ES-I3 (cell line): Measurements from ENCODE around the gene OR14A2.
"Not testable (repeated sequence)": the region's sequence is repeated elsewhere in the genome, so short reads cannot be mapped to it uniquely, and the experiment has no call there.

Experiments
- H3K36me3 ChIP-seq: 2 replicates; pipeline ENCODE4 v1.6.1; 2013; ENCODE audit warnings: mild to moderate bottlenecking, low read length, control low read depth, moderate library complexity; ENCODE audit not compliant: insufficient read depth
- H3K4me1 ChIP-seq: 2 replicates; pipeline ENCODE4 v1.6.1; 2013; ENCODE audit warnings: mild to moderate bottlenecking, control low read depth, low read length; ENCODE audit not compliant: insufficient read depth
- H3K9ac ChIP-seq: 2 replicates; pipeline ENCODE4 v1.6.1; 2013; ENCODE audit warnings: low read depth, mild to moderate bottlenecking, low read length, moderate library complexity
- H3K9me3 ChIP-seq: 2 replicates; pipeline ENCODE4 v1.6.1; 2013; ENCODE audit warnings: mild to moderate bottlenecking, low read length, moderate library complexity; ENCODE audit not compliant: control insufficient read depth, insufficient read depth

OR14A2 gene

DNA sequence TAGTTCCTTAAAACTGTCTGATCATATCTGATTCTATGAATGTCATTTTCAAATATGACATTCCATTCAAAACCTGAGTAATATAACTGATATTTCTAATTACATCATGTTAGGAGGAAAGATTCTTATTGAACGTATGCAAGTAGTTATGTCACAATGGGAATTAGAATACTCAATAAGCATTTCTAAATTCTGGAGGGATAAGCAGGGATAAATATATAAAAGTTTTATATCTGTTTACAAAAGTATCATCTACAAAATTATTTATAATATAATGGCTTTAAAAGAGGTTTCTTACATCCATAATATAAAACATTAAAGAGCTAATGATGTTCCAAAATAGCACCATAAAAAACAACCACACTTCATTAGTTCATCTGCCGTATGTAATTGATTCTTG lies at the start of gene OR14A2:
OR14A2 (minus strand) TSS at position 101 of the 400 bp plus-strand sequence.
- H3K9ac ChIP-seq, result no peak within 1 kb of the TSS
- H3K36me3 ChIP-seq, result no peaks in the 10 kb centered on the region
- no peaks in the 10 kb centered on the region for H3K4me1 ChIP-seq
- H3K9me3 ChIP-seq, result no peaks in the 10 kb centered on the region

DNA sequence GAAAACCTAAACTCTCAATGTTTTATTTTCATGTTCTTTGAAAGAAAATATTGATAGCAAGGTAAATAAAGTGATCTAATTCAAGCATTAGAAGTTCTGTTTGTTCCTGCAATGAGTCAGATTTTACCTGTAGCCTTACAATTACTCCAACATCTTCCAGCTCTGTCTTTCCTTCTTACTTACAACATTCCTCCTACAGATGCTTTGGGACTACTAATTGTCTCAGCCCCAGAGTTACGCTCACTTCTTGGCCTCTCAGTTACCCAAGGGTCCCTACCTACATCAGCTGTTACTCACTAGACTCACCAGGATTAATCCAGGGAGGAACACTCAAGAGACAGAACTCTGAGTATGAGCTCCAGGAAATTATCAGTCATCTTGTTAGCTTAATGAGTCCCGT lies 49.6 kb upstream of the OR14A2 start:
- no peaks in the 10 kb centered on the region for H3K4me1 ChIP-seq
- 0 out of 2 replicates have a peak, but pooled peaks cover 3% of the 10 kb centered on the region for H3K9me3 ChIP-seq
- H3K36me3 ChIP-seq, result no peaks in the 10 kb centered on the region
- H3K9ac ChIP-seq, result no peak overlapping the region

DNA sequence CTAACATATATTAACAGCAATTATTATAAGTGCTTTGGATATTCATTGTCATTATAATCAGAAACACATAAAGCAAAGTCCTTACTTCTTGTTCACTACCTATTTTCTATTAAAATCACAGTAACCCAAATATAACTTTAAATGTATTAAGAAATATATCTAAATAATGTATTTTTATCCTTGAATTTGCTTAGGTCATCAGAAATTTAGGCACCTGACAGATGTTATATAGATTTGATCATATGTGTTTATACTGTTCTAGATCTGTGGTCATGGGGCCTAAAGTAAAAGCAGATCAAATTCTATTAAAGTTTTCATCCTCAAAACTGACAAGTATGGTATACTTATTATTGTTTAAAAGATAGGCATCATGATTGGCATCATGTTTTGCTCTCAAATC lies 21.7 kb upstream of the OR14A2 start:
- Histone ChIP-seq H3K9ac (no peak overlapping the region), H3K4me1 (no peaks in the 10 kb centered on the region), H3K36me3 (no peaks in the 10 kb centered on the region), H3K9me3 (no peaks in the 10 kb centered on the region)

DNA sequence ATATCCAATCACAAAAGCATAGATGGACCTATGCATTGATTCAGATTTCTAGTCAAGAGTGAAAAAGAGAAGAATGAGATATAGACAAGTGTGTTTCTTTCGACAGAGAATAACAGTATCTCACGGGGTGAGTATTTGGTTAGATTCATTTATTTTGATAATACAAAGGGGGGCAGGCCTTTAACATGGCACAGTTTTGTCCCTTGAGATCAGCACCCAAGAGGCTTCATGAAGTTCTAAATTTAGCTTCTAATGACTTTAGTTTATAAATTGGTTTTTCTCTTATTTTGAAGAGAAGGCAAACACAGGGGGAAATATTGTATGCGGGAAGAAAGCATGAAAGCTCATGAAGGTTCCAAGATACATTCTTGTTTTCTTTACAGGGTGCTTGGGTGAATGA lies 12.5 kb upstream of the OR14A2 start, which contains the start of gene OR1C1:
OR1C1 (minus strand) TSS at position 101 of the 400 bp plus-strand sequence. CDS start 2,150 bp downstream, outside the sequence.
- Histone ChIP-seq H3K9ac (no peak within 1 kb of the TSS), H3K9me3 (no peaks in the 10 kb centered on the region), H3K36me3 (no peaks in the 10 kb centered on the region), H3K4me1 (no peaks in the 10 kb centered on the region)

DNA sequence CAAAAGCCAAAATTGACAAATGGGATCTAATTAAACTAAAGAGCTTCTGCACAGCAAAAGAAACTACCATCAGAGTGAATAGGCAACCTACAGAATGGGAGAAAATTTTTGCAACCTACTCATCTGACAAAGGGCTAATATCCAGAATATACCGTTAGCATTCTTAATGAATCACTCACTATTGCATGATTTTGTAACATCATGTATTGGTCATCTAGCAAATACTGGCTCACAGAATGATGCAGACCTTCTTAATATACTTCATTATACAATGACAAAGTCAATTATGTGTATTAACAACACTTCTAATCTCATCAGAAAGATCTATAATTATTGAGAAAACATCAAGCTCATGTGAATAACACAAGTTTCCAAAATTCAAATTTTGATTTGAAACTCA lies 6.4 kb upstream of the OR14A2 start:
- H3K4me1 ChIP-seq, H3K36me3 ChIP-seq, H3K9me3 ChIP-seq, H3K9ac ChIP-seq: not testable (repeated sequence)

DNA sequence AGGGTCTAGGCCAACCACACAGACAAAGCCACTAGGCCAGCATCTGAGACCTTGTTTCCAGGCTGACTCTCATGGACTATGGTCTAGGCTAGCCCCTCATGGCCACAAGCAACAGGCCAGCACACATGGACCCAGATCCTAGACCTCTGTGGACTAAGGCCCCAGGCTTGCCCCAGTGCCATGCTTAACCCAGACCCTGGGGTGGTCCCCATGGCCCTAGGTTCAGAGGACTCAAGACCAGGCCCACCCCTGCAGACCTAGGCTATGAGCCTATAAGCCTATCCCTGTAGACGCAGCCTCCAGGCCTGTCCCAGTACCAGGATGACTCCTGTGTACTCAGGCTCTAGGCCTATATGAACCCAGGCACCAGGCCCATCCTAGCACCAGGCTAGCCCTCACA lies 1.9 kb upstream of the OR14A2 start:
- Histone ChIP-seq H3K4me1 (no peaks in the 10 kb centered on the region), H3K9me3 (no peaks in the 10 kb centered on the region)

DNA sequence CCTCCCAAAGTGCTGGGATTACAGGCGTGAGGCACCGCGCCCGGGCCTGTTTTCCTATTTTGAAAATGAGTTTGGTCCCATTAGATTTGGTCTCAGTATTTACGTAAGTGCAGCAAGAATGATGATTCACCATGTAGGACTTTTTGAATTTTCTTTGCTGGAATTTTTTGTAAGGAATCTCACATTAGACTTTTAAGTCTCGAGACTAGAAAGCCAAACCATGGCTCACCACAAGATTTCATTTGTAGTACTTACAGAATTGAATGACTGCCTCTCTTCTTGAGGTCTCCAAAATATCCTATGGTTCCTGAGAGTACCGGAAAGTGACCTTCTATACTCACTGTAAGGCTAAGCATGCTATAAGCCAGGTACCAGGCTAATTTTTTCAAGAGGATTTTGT lies 325 bp downstream of the OR14A2 start:
- no peaks in the 10 kb centered on the region for H3K4me1 ChIP-seq
- H3K36me3 ChIP-seq, result no peaks in the 10 kb centered on the region

More for the DNA sequence above, 1.9 kb upstream of the OR14A2 start:
- no peak overlapping the region for H3K9ac ChIP-seq
- no peaks in the 10 kb centered on the region for H3K36me3 ChIP-seq

DNA sequence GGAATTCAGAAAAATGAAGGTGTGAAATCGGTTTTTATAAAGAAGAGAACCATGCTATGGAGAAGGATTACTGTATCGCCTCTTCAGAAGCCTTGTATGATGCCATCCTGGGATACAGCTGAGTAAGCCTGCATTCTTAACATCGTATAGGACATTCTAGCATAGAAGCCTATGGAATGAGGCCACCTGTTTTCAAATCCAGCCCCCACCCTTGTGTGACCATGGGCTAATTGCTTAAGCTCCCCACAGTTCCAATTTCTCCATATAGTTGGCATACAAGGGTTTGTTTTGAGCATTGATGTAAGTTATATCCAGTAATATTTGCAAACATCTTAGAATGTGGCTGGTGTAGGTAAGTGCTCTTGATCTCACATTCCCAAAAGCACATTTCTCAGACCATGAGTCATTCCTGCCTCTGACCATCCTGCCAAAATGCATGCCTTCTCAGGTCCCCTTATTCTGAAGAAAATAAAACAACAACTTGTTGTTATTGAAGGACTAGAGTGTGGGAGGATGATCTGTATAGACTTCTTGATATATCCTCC lies 1.5 kb downstream of the OR14A2 start:
- H3K36me3 ChIP-seq, result no peaks in the 10 kb centered on the region
- no peaks in the 10 kb centered on the region for H3K9me3 ChIP-seq
- H3K9ac ChIP-seq, result no peak overlapping the region
- H3K4me1 ChIP-seq, result no peaks in the 10 kb centered on the region

More for the DNA sequence above, 325 bp downstream of the OR14A2 start:
- Histone ChIP-seq H3K9me3 (no peaks in the 10 kb centered on the region), H3K9ac (no peak overlapping the region)

DNA sequence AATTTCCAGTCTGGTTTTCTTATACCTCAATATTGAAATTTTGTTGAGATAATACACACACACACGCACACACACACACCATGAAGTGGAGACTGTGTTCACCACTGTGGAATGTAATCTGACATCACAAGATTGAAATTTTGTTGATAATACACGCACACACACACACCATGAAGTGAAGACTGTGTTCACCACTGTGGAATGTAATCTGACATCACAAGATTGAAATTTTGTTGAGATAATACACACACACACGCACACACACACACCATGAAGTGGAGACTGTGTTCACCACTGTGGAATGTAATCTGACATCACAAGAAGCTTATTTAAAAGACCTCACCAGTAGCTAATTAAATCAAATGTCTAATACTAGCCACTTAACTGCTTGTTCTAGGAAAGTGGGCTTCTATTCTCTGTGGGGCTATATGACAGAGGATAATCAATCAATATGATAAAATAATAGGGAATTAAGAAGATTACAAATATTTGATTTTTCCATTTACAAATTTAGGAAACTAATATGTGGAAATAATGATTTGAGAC lies 5.7 kb downstream of the OR14A2 start:
- not testable (repeated sequence) for H3K9ac ChIP-seq, H3K36me3 ChIP-seq, H3K4me1 ChIP-seq, H3K9me3 ChIP-seq

DNA sequence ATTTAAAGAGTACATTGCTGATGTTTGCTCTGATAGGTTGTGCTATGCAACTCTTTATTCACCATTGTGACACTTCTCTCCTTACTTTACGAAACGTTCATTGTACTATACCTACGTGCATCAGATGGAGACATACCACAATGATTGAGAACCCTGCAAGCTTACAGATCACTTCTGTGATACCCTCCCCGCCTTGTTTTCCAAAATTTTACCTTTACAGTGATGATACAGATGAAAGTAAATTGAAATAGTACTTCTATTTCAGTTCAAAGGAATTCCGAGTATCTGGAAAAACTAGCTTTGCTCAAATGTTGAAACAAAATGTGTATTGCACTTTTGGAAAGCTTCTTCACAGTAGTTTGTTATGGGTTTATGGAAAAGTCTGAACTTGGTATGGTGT lies 6.2 kb downstream of the OR14A2 start:
- no peaks in the 10 kb centered on the region for H3K4me1 ChIP-seq
- no peaks in the 10 kb centered on the region for H3K9me3 ChIP-seq
- no peaks in the 10 kb centered on the region for H3K36me3 ChIP-seq
- H3K9ac ChIP-seq, result no peak overlapping the region

DNA sequence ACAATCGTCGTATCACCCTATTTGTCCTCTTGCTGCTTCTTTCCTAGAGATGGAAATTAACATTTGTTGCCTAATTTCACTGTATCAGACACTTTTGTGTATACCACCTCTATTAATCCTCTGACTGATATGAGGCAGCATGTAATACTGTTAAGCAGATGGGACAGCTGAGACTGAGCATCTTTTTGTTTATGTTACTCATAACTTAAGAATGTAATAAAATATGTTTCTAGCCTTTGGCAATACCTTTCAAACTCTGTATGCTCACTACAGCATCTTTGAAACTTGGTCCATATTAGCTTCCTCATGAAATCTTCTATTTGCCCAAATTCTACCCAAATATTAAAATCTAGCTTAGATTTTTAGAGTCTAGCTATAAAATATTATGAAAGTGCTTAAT lies 7.2 kb downstream of the OR14A2 start:
- H3K9ac ChIP-seq, result no peak overlapping the region
- no peaks in the 10 kb centered on the region for H3K36me3 ChIP-seq
- no peaks in the 10 kb centered on the region for H3K9me3 ChIP-seq
- no peaks in the 10 kb centered on the region for H3K4me1 ChIP-seq

DNA sequence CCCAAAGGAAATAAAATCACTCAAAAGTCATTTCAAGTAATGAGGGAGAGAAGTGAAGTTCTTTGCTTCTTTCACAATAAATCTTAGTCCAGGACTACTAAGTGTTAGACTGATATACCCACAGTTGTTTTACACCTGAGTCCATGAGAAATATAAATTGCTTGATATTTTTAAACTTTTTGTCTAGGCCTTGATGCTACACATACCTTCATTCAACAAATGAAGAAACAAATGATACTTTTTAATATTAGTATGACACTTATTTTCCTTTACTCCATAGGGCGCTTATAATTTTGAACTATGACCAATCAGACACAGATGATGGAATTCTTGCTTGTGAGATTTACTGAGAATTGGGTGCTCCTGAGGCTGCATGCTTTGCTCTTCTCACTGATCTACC lies 9.6 kb downstream of the OR14A2 start, which contains the start of gene OR14K1:
OR14K1 (plus strand) TSS at position 301 of the 400 bp plus-strand sequence; CDS start at position 301, 0 bp downstream.
- Histone ChIP-seq H3K36me3 (no peaks in the 10 kb centered on the region), H3K9me3 (no peaks in the 10 kb centered on the region), H3K9ac (no peak within 1 kb of the TSS), H3K4me1 (no peaks in the 10 kb centered on the region)

DNA sequence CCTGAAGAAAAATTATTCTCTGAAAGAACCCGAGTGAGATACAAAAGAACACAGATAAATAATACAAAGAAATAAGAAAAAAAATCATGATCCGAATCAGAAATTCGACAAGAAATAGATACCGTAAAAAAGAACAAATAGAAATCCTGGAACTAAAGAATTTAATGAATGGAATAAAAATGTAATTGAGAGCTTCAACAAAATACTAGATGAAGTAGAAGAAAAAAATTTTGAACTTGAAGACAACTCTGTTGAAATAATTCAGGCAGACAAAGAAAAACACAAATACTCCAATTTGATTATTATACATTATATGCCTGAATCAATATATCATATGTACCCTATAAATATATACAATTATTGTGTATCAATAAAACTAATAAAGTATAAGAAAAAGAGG lies 26.7 kb downstream of the OR14A2 start:
- Histone ChIP-seq H3K4me1 (no peaks in the 10 kb centered on the region), H3K36me3 (no peaks in the 10 kb centered on the region), H3K9me3 (no peaks in the 10 kb centered on the region), H3K9ac (no peak overlapping the region)

DNA sequence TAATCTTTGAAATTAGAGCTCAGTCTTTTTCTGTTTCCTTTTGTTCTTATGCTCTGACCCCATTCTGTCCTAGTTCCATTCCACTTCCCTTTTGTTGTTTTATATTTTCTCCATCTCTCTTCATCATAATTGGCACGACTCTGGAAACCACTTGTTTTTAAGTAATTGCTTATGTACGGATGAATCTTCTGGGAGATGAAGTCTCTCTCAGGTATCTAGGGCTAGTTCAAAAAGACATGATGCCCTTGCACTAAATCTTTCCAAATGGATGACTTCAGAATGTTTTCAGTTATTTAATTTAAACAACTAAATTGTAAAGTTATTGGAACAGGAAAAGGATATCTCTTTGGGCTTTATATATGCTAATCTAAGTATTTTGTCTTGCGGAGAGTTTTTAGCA lies 31.4 kb downstream of the OR14A2 start, which contains the start of gene OR6F1:
OR6F1 (minus strand) TSS at position 101 of the 400 bp plus-strand sequence. CDS start 3,891 bp downstream, outside the sequence.
- Histone ChIP-seq H3K4me1 (no peaks in the 10 kb centered on the region), H3K9me3 (no peaks in the 10 kb centered on the region), H3K9ac (no peak within 1 kb of the TSS), H3K36me3 (no peaks in the 10 kb centered on the region)

DNA sequence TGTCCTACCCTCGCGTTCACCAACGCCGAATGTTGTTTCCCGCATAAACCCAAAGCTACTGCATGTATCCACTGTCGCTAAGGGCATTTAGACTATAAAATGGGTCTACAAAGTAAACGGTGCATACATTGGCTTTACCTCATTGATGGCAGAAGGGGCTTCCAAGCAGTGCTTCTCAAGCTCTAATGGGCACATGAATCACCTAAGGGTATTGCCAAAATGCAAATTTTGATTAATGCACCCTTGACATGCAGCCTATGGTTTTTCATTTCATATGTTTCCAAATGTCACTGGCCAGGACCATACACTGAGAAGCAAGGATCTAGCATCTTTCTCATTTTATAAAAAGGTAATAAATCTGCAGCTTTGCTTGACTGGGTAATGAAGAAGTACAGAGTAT lies 34.2 kb downstream of the OR14A2 start:
- Histone ChIP-seq H3K36me3 (no peaks in the 10 kb centered on the region), H3K9ac (no peak overlapping the region), H3K9me3 (no peaks in the 10 kb centered on the region), H3K4me1 (no peaks in the 10 kb centered on the region)
